ENCODE measurements around the gene COL4A6.

Gene COL4A6

GRCh38 chrX:108456971-108457477, 18.8 kb upstream of the COL4A6 start:
- TF ChIP-seq EZH2phosphoT487 (IDR thresholded peaks at IDR 0.05; ENCODE audit: borderline replicate concordance, low read length), result no peak
- H3K4me1 ChIP-seq (ENCODE audit: control insufficient read depth, low read length), result no peaks in the 10 kb centered on the region
- H3K36me3 ChIP-seq (ENCODE audit: control insufficient read depth, low read length), result no peaks in the 10 kb centered on the region
- H3K9me2 ChIP-seq (replicated peaks; ENCODE audit: control insufficient read depth, low read length), result no peaks in the 10 kb centered on the region
- no peaks in the 10 kb centered on the region for H3K79me2 ChIP-seq (ENCODE audit: control insufficient read depth, low read length)
- H3K9me3 ChIP-seq (ENCODE audit: control insufficient read depth, insufficient read depth, low read length), result no peaks in the 10 kb centered on the region
- no peaks in the 10 kb centered on the region for H3F3A ChIP-seq (ENCODE audit: control insufficient read depth, insufficient read depth)
- H3K27me3 ChIP-seq (ENCODE audit: control insufficient read depth, low read length), result no peaks in the 10 kb centered on the region
- H3K4me3 ChIP-seq (ENCODE audit: low read length), result no peak overlapping the region
- no peak overlapping the region for H3K27ac ChIP-seq (ENCODE audit: low read depth, low read length)
- no peak overlapping the region for H3K4me2 ChIP-seq (ENCODE audit: low read length)
- H4K20me1 ChIP-seq (ENCODE audit: control insufficient read depth, insufficient read depth, low read depth, low read length), result no peaks in the 10 kb centered on the region

- H3K9me2 ChIP-seq (replicated peaks; ENCODE audit: control insufficient read depth, low read length), result no peaks in the 10 kb centered on the region
- TF ChIP-seq EZH2phosphoT487 (IDR thresholded peaks at IDR 0.05; ENCODE audit: borderline replicate concordance, low read length), result no peak
- no peak for TF ChIP-seq CTCF (IDR thresholded peaks at IDR 0.05; ENCODE audit: low read depth, low read length, poor library complexity, severe bottlenecking)
These were observed 15.6 kb upstream of the COL4A6 start for GRCh38 chrX:108453841-108454240.

GRCh38 chrX:108447303-108447702, 9.1 kb upstream of the COL4A6 start:
- H3K9me3 ChIP-seq (ENCODE audit: control insufficient read depth, insufficient read depth, low read length), result no peaks in the 10 kb centered on the region
- no peaks in the 10 kb centered on the region for H3F3A ChIP-seq (ENCODE audit: control insufficient read depth, insufficient read depth)
- H3K4me2 ChIP-seq (ENCODE audit: low read length), result no peak overlapping the region
- H3K4me1 ChIP-seq (ENCODE audit: control insufficient read depth, low read length), result no peaks in the 10 kb centered on the region
- no peaks in the 10 kb centered on the region for H3K9me2 ChIP-seq (replicated peaks; ENCODE audit: control insufficient read depth, low read length)
- TF ChIP-seq EZH2phosphoT487 (IDR thresholded peaks at IDR 0.05; ENCODE audit: borderline replicate concordance, low read length) (no peak), CTCF (IDR thresholded peaks at IDR 0.05; ENCODE audit: low read depth, low read length, poor library complexity, severe bottlenecking) (no peak)
- no peaks in the 10 kb centered on the region for H3K79me2 ChIP-seq (ENCODE audit: control insufficient read depth, low read length)
- no peaks in the 10 kb centered on the region for H3K36me3 ChIP-seq (ENCODE audit: control insufficient read depth, low read length)
- H3K27me3 ChIP-seq (ENCODE audit: control insufficient read depth, low read length), result no peaks in the 10 kb centered on the region
- H3K27ac ChIP-seq (ENCODE audit: low read depth, low read length), result no peak overlapping the region
- H3K4me3 ChIP-seq (ENCODE audit: low read length), result no peak overlapping the region
- no peaks in the 10 kb centered on the region for H4K20me1 ChIP-seq (ENCODE audit: control insufficient read depth, insufficient read depth, low read depth, low read length)

More at GRCh38 chrX:108453841-108454240, 15.6 kb upstream of the COL4A6 start:
- H3K27ac ChIP-seq (ENCODE audit: low read depth, low read length), result no peak overlapping the region
- no peaks in the 10 kb centered on the region for H3K9me3 ChIP-seq (ENCODE audit: control insufficient read depth, insufficient read depth, low read length)
- no peaks in the 10 kb centered on the region for H3K79me2 ChIP-seq (ENCODE audit: control insufficient read depth, low read length)
- H3K4me3 ChIP-seq (ENCODE audit: low read length), result no peak overlapping the region
- no peaks in the 10 kb centered on the region for H3F3A ChIP-seq (ENCODE audit: control insufficient read depth, insufficient read depth)
- H3K4me1 ChIP-seq (ENCODE audit: control insufficient read depth, low read length), result no peaks in the 10 kb centered on the region
- H3K4me2 ChIP-seq (ENCODE audit: low read length), result no peak overlapping the region
- H4K20me1 ChIP-seq (ENCODE audit: control insufficient read depth, insufficient read depth, low read depth, low read length), result no peaks in the 10 kb centered on the region
- no peaks in the 10 kb centered on the region for H3K27me3 ChIP-seq (ENCODE audit: control insufficient read depth, low read length)
- H3K36me3 ChIP-seq (ENCODE audit: control insufficient read depth, low read length), result no peaks in the 10 kb centered on the region

GRCh38 chrX:108442901-108443464, 4.8 kb upstream of the COL4A6 start:
- H3K27ac ChIP-seq (ENCODE audit: low read depth, low read length), result no peak overlapping the region
- H3K4me3 ChIP-seq (ENCODE audit: low read length), result no peak overlapping the region
- H3K36me3 ChIP-seq (ENCODE audit: control insufficient read depth, low read length), result no peaks in the 10 kb centered on the region
- no peaks in the 10 kb centered on the region for H3F3A ChIP-seq (ENCODE audit: control insufficient read depth, insufficient read depth)
- no peaks in the 10 kb centered on the region for H3K9me3 ChIP-seq (ENCODE audit: control insufficient read depth, insufficient read depth, low read length)
- H3K4me2 ChIP-seq (ENCODE audit: low read length), result no peak overlapping the region
- H3K9me2 ChIP-seq (replicated peaks; ENCODE audit: control insufficient read depth, low read length), result no peaks in the 10 kb centered on the region
- no peaks in the 10 kb centered on the region for H3K4me1 ChIP-seq (ENCODE audit: control insufficient read depth, low read length)
- no peak for TF ChIP-seq CTCF (IDR thresholded peaks at IDR 0.05; ENCODE audit: low read depth, low read length, poor library complexity, severe bottlenecking)
- TF ChIP-seq EZH2phosphoT487 (IDR thresholded peaks at IDR 0.05; ENCODE audit: borderline replicate concordance, low read length), result no peak
- no peaks in the 10 kb centered on the region for H3K79me2 ChIP-seq (ENCODE audit: control insufficient read depth, low read length)
- H4K20me1 ChIP-seq (ENCODE audit: control insufficient read depth, insufficient read depth, low read depth, low read length), result no peaks in the 10 kb centered on the region
- no peaks in the 10 kb centered on the region for H3K27me3 ChIP-seq (ENCODE audit: control insufficient read depth, low read length)

Measured in DOHH2 (cell line).